IgD-negative memory B cell (primary cell): ENCODE measurements around the gene LTB. TPM values are rescaled to one million over a fixed set of nuclear protein-coding genes. Genes with fewer than 3 reads are reported as not detected.

Source experiments
- H3K27ac Mint-ChIP-seq, 3 donors: one replicate each; pipeline ENCODE4 v1.8.0; 2020 to 2022; ENCODE audit warnings: mild to moderate bottlenecking in 3 of 3, mixed read lengths in 3 of 3, moderate library complexity in 1 of 3
- H3K27me3 Mint-ChIP-seq: one replicate; pipeline ENCODE4 v1.8.0; 2021; ENCODE audit warnings: mixed read lengths
- H3K36me3 Mint-ChIP-seq: one replicate; pipeline ENCODE4 v1.8.0; 2020; ENCODE audit warnings: mild to moderate bottlenecking, mixed read lengths
- H3K4me1 Mint-ChIP-seq, 3 donors: one replicate each; pipeline ENCODE4 v1.8.0; 2020 to 2022; ENCODE audit warnings: mixed read lengths in 3 of 3, mild to moderate bottlenecking in 1 of 3
- H3K4me3 Mint-ChIP-seq, 4 donors: one replicate each; pipeline ENCODE4 v1.8.0; 2020 to 2022; ENCODE audit warnings: mild to moderate bottlenecking in 4 of 4, mixed read lengths in 4 of 4, moderate library complexity in 3 of 4
- H3K9me3 Mint-ChIP-seq, 3 donors: one replicate each; pipeline ENCODE4 v1.8.0; 2020 to 2021; ENCODE audit warnings: mixed read lengths in 3 of 3, mild to moderate bottlenecking in 1 of 3
- polyA plus RNA-seq: library from polyadenylated mRNA; unstranded; fragments of 300-500 nt; fragmentation: Illumina TruSeq; gene quantifications from one replicate; pipeline ENCODE4 v1.2.3, GENCODE V29; 2021

LTB gene
- polyA plus RNA-seq, 1 donor from 2014 or later, result 2,767 TPM

- Mint-ChIP-seq H3K27ac (peak overlapping the region; percentile 95 to 96 (median 96)), H3K4me1 (peaks cover 54 to 58% (median 56%) of the 10 kb centered on the region in 3 donors), H3K36me3 (no peaks in the 10 kb centered on the region), H3K4me3 (peak overlapping the region; percentile 32 to 93 (median 79)), H3K9me3 (no peaks in the 10 kb centered on the region), H3K27me3 (peaks cover 2% of the 10 kb centered on the region)
Measured at GRCh38 chr6:31586599-31587281, 4.5 kb upstream of the LTB start.

GRCh38 chr6:31586008-31586407 is 3.8 kb upstream of the LTB start, which contains the start of gene LST1:
LST1 (plus strand) TSS chr6:31586277; CDS start chr6:31587300, 1,023 bp downstream.
- H3K4me3 Mint-ChIP-seq, result peak within 1 kb of the TSS; percentile 32 to 93 (median 79)
- peaks cover 2% of the 10 kb centered on the region for H3K27me3 Mint-ChIP-seq
- H3K27ac Mint-ChIP-seq, result peak within 1 kb of the TSS; percentile 95 to 96 (median 96)
- peaks cover 2% of the 10 kb centered on the region for H3K36me3 Mint-ChIP-seq
- no peaks in the 10 kb centered on the region for H3K9me3 Mint-ChIP-seq
- peaks cover 54 to 58% (median 54%) of the 10 kb centered on the region in 3 donors for H3K4me1 Mint-ChIP-seq

GRCh38 chr6:31585491-31585890 is 3.3 kb upstream of the LTB start:
- Mint-ChIP-seq H3K27me3 (peaks cover 2% of the 10 kb centered on the region), H3K36me3 (peaks cover 6% of the 10 kb centered on the region), H3K9me3 (no peaks in the 10 kb centered on the region), H3K4me1 (peaks cover 51 to 56% (median 52%) of the 10 kb centered on the region in 3 donors), H3K27ac (peak overlapping the region; percentile 95 to 96 (median 96)), H3K4me3 (peak overlapping the region; percentile 32 to 93 (median 68))

- Mint-ChIP-seq H3K27ac (peak overlapping the region; percentile 96 to 100 (median 99)), H3K27me3 (no peaks in the 10 kb centered on the region), H3K36me3 (peaks cover 7% of the 10 kb centered on the region), H3K4me3 (peak overlapping the region; percentile 93 to 100 (median 98)), H3K4me1 (peaks cover 47 to 57% (median 56%) of the 10 kb centered on the region in 3 donors), H3K9me3 (no peaks in the 10 kb centered on the region)
Measured at GRCh38 chr6:31581434-31582229, 592 bp downstream of the LTB start.

- Mint-ChIP-seq H3K4me3 (peak overlapping the region; percentile 93 to 100 (median 98)), H3K27ac (peak overlapping the region; percentile 96 to 100 (median 99)), H3K36me3 (peaks cover 10% of the 10 kb centered on the region), H3K4me1 (peaks cover 41 to 55% (median 52%) of the 10 kb centered on the region in 3 donors), H3K9me3 (no peaks in the 10 kb centered on the region), H3K27me3 (no peaks in the 10 kb centered on the region)
Measured at GRCh38 chr6:31580807-31581433, 1.3 kb downstream of the LTB start.

GRCh38 chr6:31580438-31580740 is 1.8 kb downstream of the LTB start:
- peaks cover 10% of the 10 kb centered on the region for H3K36me3 Mint-ChIP-seq
- peak overlapping the region; percentile 93 to 100 (median 98) for H3K4me3 Mint-ChIP-seq
- no peaks in the 10 kb centered on the region for H3K9me3 Mint-ChIP-seq
- H3K27me3 Mint-ChIP-seq, result no peaks in the 10 kb centered on the region
- peak overlapping the region; percentile 96 to 100 (median 99) for H3K27ac Mint-ChIP-seq
- peaks cover 39 to 54% (median 50%) of the 10 kb centered on the region in 3 donors for H3K4me1 Mint-ChIP-seq

- Mint-ChIP-seq H3K9me3 (no peaks in the 10 kb centered on the region), H3K4me1 (peaks cover 40 to 55% (median 52%) of the 10 kb centered on the region in 3 donors), H3K36me3 (peaks cover 10% of the 10 kb centered on the region)
Measured at GRCh38 chr6:31579546-31580437, 2.4 kb downstream of the LTB start.

GRCh38 chr6:31579119-31579505 is 3.1 kb downstream of the LTB start:
- Mint-ChIP-seq H3K27ac (peak overlapping the region; percentile 90 to 100 (median 96)), H3K27me3 (peaks cover 1% of the 10 kb centered on the region), H3K4me1 (peaks cover 40 to 56% (median 52%) of the 10 kb centered on the region in 3 donors), H3K9me3 (no peaks in the 10 kb centered on the region), H3K4me3 (peak overlapping the region; percentile 93 to 100 (median 98)), H3K36me3 (peaks cover 10% of the 10 kb centered on the region)

More at GRCh38 chr6:31579546-31580437, 2.4 kb downstream of the LTB start:
- H3K27ac Mint-ChIP-seq, result peak overlapping the region; percentile 96 to 100 (median 99)
- no peaks in the 10 kb centered on the region for H3K27me3 Mint-ChIP-seq
- H3K4me3 Mint-ChIP-seq, result peak overlapping the region; percentile 93 to 100 (median 98)

GRCh38 chr6:31578184-31579118 is 3.8 kb downstream of the LTB start:
- peaks cover 10% of the 10 kb centered on the region for H3K36me3 Mint-ChIP-seq
- H3K4me1 Mint-ChIP-seq, result peaks cover 41 to 57% (median 55%) of the 10 kb centered on the region in 3 donors
- H3K27me3 Mint-ChIP-seq, result peaks cover 1% of the 10 kb centered on the region
- H3K27ac Mint-ChIP-seq, result peak overlapping the region; percentile 90 to 100 (median 96)
- H3K4me3 Mint-ChIP-seq, result peak overlapping the region; percentile 93 to 100 (median 98)
- H3K9me3 Mint-ChIP-seq, result no peaks in the 10 kb centered on the region

- Mint-ChIP-seq H3K9me3 (no peaks in the 10 kb centered on the region), H3K4me3 (peak overlapping the region; percentile 93 to 99 (median 97)), H3K27me3 (peaks cover 1% of the 10 kb centered on the region), H3K4me1 (peaks cover 37 to 60% (median 57%) of the 10 kb centered on the region in 3 donors), H3K36me3 (peaks cover 10% of the 10 kb centered on the region), H3K27ac (peak overlapping the region; percentile 92 to 95 (median 93))
Measured at GRCh38 chr6:31577579-31577966, 4.7 kb downstream of the LTB start.

- peaks cover 1% of the 10 kb centered on the region for H3K27me3 Mint-ChIP-seq
- H3K4me1 Mint-ChIP-seq, result peaks cover 35 to 60% (median 60%) of the 10 kb centered on the region in 3 donors
- H3K27ac Mint-ChIP-seq, result peak overlapping the region; percentile 92 to 98 (median 95)
- peak overlapping the region; percentile 93 to 99 (median 97) for H3K4me3 Mint-ChIP-seq
- no peaks in the 10 kb centered on the region for H3K9me3 Mint-ChIP-seq
- H3K36me3 Mint-ChIP-seq, result peaks cover 10% of the 10 kb centered on the region
Measured at GRCh38 chr6:31576897-31577578, 5.2 kb downstream of the LTB start.

- H3K36me3 Mint-ChIP-seq, result peaks cover 9% of the 10 kb centered on the region
- peak overlapping the region; percentile 92 to 98 (median 95) for H3K27ac Mint-ChIP-seq
- H3K27me3 Mint-ChIP-seq, result peaks cover 1% of the 10 kb centered on the region
- no peaks in the 10 kb centered on the region for H3K9me3 Mint-ChIP-seq
- H3K4me1 Mint-ChIP-seq, result peaks cover 30 to 69% (median 67%) of the 10 kb centered on the region in 3 donors
- H3K4me3 Mint-ChIP-seq, result peak overlapping the region; percentile 93 to 99 (median 97)
Measured at GRCh38 chr6:31575952-31576685, 6.1 kb downstream of the LTB start.
